Mucosa of descending colon (tissue), 3 donors: Measurements from ENCODE around the gene ARHGAP42. TPM values are rescaled to one million over a fixed set of nuclear protein-coding genes. Genes with fewer than 3 reads are reported as not detected.

ENCODE experiments used
- ATAC-seq: fragments of 200-7000 bp; cut with Tn5 transposase; one replicate; pipeline ENCODE4 v1.9.1; 2020; ENCODE audit warnings: mild to moderate bottlenecking, moderate library complexity
- DNase-seq, 3 donors: peaks; one replicate each; pipeline ENCODE4 v3.0.0-alpha.2; 2020
- H3K36me3 ChIP-seq: fragments of 200-600 bp; one replicate; pipeline ENCODE4 v1.8.0; 2021; ENCODE audit warnings: low read depth, mild to moderate bottlenecking
- H3K4me1 ChIP-seq: fragments of 200-600 bp; one replicate; pipeline ENCODE4 v1.8.0; 2021; ENCODE audit warnings: low read depth, mild to moderate bottlenecking
- H3K4me3 ChIP-seq: fragments of 200-600 bp; one replicate; pipeline ENCODE4 v1.8.0; 2021; ENCODE audit warnings: mild to moderate bottlenecking
- H3K9me3 ChIP-seq: fragments of 200-600 bp; one replicate; pipeline ENCODE4 v1.8.0; 2021; ENCODE audit warnings: mild to moderate bottlenecking
- CTCF ChIP-seq: fragments of 200-600 bp; IDR thresholded peaks from one replicate; pipeline ENCODE4 v1.8.0; 2022; ENCODE audit warnings: antibody characterized with exemption, mild to moderate bottlenecking
- intact Hi-C, 2 donors: fragments of 100-400 bp; cut with DNase I in 1 of 2; cut with micrococcal nuclease in 1 of 2; formaldehyde crosslinking; loops; one replicate each; pipeline versions ENCODE4 v1.11.0 to v1.11.1; 2022; cut with DNase I, micrococcal nuclease
- total RNA-seq, 3 donors: library from RNA; stranded (reverse); fragmentation: NEBNext Ultra II Directional in 2 of 3; extraction: Animal tissue kit (Norgen Biotek cat#: 25700) in 2 of 3; gene quantifications; one replicate each; pipeline versions ENCODE4 v1.2.1 to v1.2.4, GENCODE V29; 2021 to 2023
- donor health status: DM: no; HTN: no; CAD: no; lungs with moderate emphysema.
- donor health status: DM: no; HTN: no; CAD: no.
- donor health status: DM: no; HTN: yes; CAD: no.

ARHGAP42 gene
- total RNA-seq, 3 donors from 2014 or later: 17.6 to 38.9 (median 18.8) TPM

- DNase-seq (peak; percentile 56 to 69 (median 69)), ATAC-seq (peak; percentile 83)
- intact Hi-C loops: loop anchor here (5.0 to 10.0 kb wide), 2 partner anchors 87 to 164 kb away; no protein-coding TSS in a partner anchor
- H3K4me1 ChIP-seq: no peaks in the 10 kb centered on the region
- TF ChIP-seq CTCF: peak; percentile 27
- H3K36me3 ChIP-seq: no peaks in the 10 kb centered on the region
- H3K9me3 ChIP-seq: no peaks in the 10 kb centered on the region
- H3K4me3 ChIP-seq: peak overlapping the region; percentile 52
Measured at GRCh38 chr11:100687630-100688395, 725 bp downstream of the ARHGAP42 start.

GRCh38 chr11:100689141-100689540 lies 2.1 kb downstream of the ARHGAP42 start:
- ATAC-seq: no peak
- Histone ChIP-seq H3K36me3 (no peaks in the 10 kb centered on the region), H3K4me1 (no peaks in the 10 kb centered on the region), H3K4me3 (no peak overlapping the region), H3K9me3 (no peaks in the 10 kb centered on the region)
- intact Hi-C loops: loop anchor here (5.0 to 10.0 kb wide), 2 partner anchors 86 to 163 kb away; no protein-coding TSS in a partner anchor
- TF ChIP-seq CTCF: no peak
- no peak for DNase-seq

GRCh38 chr11:100691896-100692653 lies 5.0 kb downstream of the ARHGAP42 start:
- no peak for DNase-seq
- no peaks in the 10 kb centered on the region for H3K4me1 ChIP-seq
- H3K9me3 ChIP-seq: no peaks in the 10 kb centered on the region
- intact Hi-C loops: no loop called here
- no peak for TF ChIP-seq CTCF
- no peak for ATAC-seq
- no peaks in the 10 kb centered on the region for H3K36me3 ChIP-seq
- no peak overlapping the region for H3K4me3 ChIP-seq

GRCh38 chr11:100695911-100696310 lies 8.8 kb downstream of the ARHGAP42 start:
- H3K4me3 ChIP-seq: no peak overlapping the region
- TF ChIP-seq CTCF: no peak
- H3K36me3 ChIP-seq: no peaks in the 10 kb centered on the region
- intact Hi-C loops: no loop called here
- DNase-seq (no peak), ATAC-seq (no peak)
- no peaks in the 10 kb centered on the region for H3K9me3 ChIP-seq
- H3K4me1 ChIP-seq: no peaks in the 10 kb centered on the region

GRCh38 chr11:100703139-100703538 lies 16.1 kb downstream of the ARHGAP42 start:
- H3K9me3 ChIP-seq: no peaks in the 10 kb centered on the region
- intact Hi-C loops: no loop called here
- DNase-seq (no peak), ATAC-seq (no peak)
- TF ChIP-seq CTCF: no peak
- H3K4me1 ChIP-seq: no peaks in the 10 kb centered on the region
- no peak overlapping the region for H3K4me3 ChIP-seq
- no peaks in the 10 kb centered on the region for H3K36me3 ChIP-seq
